HEK293 (cell line): ENCODE data around the gene ADD1.

Experiments used
- KLF16 ChIP-seq: fragments of 450-650 bp; formaldehyde crosslinking; IDR thresholded peaks from 2 replicates; pipeline ENCODE4 v1.5.1; 2017; ENCODE audit warnings: missing biosample characterization, missing genetic modification characterization
- ZBTB1 ChIP-seq: fragments of 450-650 bp; formaldehyde crosslinking; IDR thresholded peaks from 2 replicates; pipeline ENCODE4 v1.5.1; 2016; ENCODE audit warnings: missing biosample characterization, missing genetic modification characterization
- ZBTB8A ChIP-seq: fragments of 450-650 bp; formaldehyde crosslinking; IDR thresholded peaks from 2 replicates; pipeline ENCODE4 v1.5.1; 2016; ENCODE audit warnings: missing biosample characterization, missing genetic modification characterization
- ZNF16 ChIP-seq: fragments of 450-650 bp; formaldehyde crosslinking; IDR thresholded peaks from 2 replicates; pipeline ENCODE4 v1.5.1; 2016; ENCODE audit warnings: low read depth, missing biosample characterization, missing genetic modification characterization
- ZNF302 ChIP-seq: fragments of 450-650 bp; formaldehyde crosslinking; IDR thresholded peaks from 2 replicates; pipeline ENCODE4 v1.5.1; 2016; ENCODE audit warnings: missing biosample characterization, missing genetic modification characterization, low read depth
- ZNF654 ChIP-seq: fragments of 450-650 bp; formaldehyde crosslinking; IDR thresholded peaks from 2 replicates; pipeline ENCODE4 v1.5.1; 2016; ENCODE audit warnings: low read depth, missing biosample characterization, missing genetic modification characterization
- ZNF837 ChIP-seq: fragments of 450-650 bp; formaldehyde crosslinking; IDR thresholded peaks from 2 replicates; pipeline ENCODE4 v1.5.1; 2016; ENCODE audit warnings: missing biosample characterization, missing genetic modification characterization
- ZSCAN16 ChIP-seq: fragments of 450-650 bp; formaldehyde crosslinking; IDR thresholded peaks from 2 replicates; pipeline ENCODE4 v1.5.1; 2016; ENCODE audit warnings: missing biosample characterization, missing genetic modification characterization
- TF ChIP-seq, protein P1 (sequence below): fragments of 450-650 bp; formaldehyde crosslinking; IDR thresholded peaks from 2 replicates; pipeline ENCODE4 v1.5.1; 2016; ENCODE audit warnings: missing biosample characterization, missing genetic modification characterization
- TF ChIP-seq, protein P2 (sequence below): fragments of 450-650 bp; formaldehyde crosslinking; IDR thresholded peaks from 2 replicates; pipeline ENCODE4 v1.5.1; 2016; ENCODE audit warnings: missing biosample characterization, missing genetic modification characterization
- TF ChIP-seq, protein P3 (sequence below): fragments of 450-650 bp; formaldehyde crosslinking; IDR thresholded peaks from 2 replicates; pipeline ENCODE4 v1.5.1; 2017; ENCODE audit warnings: missing biosample characterization, missing genetic modification characterization
- TF ChIP-seq, protein P4 (sequence below): fragments of 450-650 bp; formaldehyde crosslinking; IDR thresholded peaks from 2 replicates; pipeline ENCODE4 v1.5.1; 2016; ENCODE audit warnings: missing biosample characterization, missing genetic modification characterization
- TF ChIP-seq, protein P5 (sequence below): IDR thresholded peaks from 2 replicates; pipeline ENCODE4 v1.6.1; 2011; ENCODE audit warnings: mild to moderate bottlenecking, low read depth, low read length, borderline replicate concordance

DNA sequence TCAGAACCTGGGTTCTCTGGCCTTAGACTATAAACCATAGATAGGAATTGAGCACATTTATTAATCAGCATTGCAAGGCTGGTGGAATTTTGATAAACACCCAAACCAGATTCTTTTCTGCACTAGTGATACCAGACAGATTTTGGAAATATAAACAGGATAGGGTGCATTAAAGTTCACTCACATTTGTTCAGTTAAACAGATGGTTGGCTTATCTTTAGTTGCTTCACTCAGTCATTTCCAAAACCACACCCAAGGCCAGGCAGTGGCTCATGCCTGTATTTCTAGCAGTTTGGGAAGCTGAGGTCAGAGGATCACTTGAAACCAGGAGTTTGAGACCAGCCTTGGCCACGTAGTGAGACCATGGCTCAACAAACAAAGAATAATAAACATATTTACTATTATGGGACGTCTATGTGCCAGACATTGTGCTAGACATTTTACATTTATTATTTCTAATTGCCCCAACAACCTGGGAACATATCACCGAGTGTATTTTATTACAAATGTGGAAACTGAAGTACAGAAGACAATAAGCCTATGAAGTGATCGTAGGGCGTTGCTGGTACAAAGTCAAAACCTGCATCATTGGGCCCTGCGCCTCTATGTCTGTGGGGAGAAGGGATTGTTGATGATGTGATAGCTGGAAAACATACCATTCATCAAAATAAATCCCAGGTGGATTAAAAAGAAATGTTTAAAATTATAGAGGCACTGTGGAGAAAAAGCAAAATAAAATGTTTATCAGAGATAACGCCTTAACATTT, 15.0 kb downstream of the ADD1 start:
- no peak for TF ChIP-seq KLF16 (tag by site-specific recombination)
- no peak for TF ChIP-seq ZNF654 (tag by site-specific recombination)
- TF ChIP-seq, protein P1, sequence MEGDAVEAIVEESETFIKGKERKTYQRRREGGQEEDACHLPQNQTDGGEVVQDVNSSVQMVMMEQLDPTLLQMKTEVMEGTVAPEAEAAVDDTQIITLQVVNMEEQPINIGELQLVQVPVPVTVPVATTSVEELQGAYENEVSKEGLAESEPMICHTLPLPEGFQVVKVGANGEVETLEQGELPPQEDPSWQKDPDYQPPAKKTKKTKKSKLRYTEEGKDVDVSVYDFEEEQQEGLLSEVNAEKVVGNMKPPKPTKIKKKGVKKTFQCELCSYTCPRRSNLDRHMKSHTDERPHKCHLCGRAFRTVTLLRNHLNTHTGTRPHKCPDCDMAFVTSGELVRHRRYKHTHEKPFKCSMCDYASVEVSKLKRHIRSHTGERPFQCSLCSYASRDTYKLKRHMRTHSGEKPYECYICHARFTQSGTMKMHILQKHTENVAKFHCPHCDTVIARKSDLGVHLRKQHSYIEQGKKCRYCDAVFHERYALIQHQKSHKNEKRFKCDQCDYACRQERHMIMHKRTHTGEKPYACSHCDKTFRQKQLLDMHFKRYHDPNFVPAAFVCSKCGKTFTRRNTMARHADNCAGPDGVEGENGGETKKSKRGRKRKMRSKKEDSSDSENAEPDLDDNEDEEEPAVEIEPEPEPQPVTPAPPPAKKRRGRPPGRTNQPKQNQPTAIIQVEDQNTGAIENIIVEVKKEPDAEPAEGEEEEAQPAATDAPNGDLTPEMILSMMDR (tag by site-specific recombination): no peak
- no peak for TF ChIP-seq ZNF302 (tag by site-specific recombination)
- no peak for TF ChIP-seq ZNF16 (tag by site-specific recombination)
- TF ChIP-seq, protein P2, sequence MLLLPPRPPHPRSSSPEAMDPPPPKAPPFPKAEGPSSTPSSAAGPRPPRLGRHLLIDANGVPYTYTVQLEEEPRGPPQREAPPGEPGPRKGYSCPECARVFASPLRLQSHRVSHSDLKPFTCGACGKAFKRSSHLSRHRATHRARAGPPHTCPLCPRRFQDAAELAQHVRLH (tag by site-specific recombination): no peak
- TF ChIP-seq, protein P3, sequence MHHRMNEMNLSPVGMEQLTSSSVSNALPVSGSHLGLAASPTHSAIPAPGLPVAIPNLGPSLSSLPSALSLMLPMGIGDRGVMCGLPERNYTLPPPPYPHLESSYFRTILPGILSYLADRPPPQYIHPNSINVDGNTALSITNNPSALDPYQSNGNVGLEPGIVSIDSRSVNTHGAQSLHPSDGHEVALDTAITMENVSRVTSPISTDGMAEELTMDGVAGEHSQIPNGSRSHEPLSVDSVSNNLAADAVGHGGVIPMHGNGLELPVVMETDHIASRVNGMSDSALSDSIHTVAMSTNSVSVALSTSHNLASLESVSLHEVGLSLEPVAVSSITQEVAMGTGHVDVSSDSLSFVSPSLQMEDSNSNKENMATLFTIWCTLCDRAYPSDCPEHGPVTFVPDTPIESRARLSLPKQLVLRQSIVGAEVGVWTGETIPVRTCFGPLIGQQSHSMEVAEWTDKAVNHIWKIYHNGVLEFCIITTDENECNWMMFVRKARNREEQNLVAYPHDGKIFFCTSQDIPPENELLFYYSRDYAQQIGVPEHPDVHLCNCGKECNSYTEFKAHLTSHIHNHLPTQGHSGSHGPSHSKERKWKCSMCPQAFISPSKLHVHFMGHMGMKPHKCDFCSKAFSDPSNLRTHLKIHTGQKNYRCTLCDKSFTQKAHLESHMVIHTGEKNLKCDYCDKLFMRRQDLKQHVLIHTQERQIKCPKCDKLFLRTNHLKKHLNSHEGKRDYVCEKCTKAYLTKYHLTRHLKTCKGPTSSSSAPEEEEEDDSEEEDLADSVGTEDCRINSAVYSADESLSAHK (tag by site-specific recombination): no peak
- TF ChIP-seq ZSCAN16 (tag by site-specific recombination): no peak
- TF ChIP-seq ZBTB1 (tag by site-specific recombination): no peak
- TF ChIP-seq ZBTB8A (tag by site-specific recombination): no peak
- TF ChIP-seq ZNF837 (tag by site-specific recombination): no peak
- TF ChIP-seq, protein P4, sequence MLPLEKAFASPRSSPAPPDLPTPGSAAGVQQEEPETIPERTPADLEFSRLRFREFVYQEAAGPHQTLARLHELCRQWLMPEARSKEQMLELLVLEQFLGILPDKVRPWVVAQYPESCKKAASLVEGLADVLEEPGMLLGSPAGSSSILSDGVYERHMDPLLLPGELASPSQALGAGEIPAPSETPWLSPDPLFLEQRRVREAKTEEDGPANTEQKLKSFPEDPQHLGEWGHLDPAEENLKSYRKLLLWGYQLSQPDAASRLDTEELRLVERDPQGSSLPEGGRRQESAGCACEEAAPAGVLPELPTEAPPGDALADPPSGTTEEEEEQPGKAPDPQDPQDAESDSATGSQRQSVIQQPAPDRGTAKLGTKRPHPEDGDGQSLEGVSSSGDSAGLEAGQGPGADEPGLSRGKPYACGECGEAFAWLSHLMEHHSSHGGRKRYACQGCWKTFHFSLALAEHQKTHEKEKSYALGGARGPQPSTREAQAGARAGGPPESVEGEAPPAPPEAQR (tag by site-specific recombination): no peak
- TF ChIP-seq, protein P5, sequence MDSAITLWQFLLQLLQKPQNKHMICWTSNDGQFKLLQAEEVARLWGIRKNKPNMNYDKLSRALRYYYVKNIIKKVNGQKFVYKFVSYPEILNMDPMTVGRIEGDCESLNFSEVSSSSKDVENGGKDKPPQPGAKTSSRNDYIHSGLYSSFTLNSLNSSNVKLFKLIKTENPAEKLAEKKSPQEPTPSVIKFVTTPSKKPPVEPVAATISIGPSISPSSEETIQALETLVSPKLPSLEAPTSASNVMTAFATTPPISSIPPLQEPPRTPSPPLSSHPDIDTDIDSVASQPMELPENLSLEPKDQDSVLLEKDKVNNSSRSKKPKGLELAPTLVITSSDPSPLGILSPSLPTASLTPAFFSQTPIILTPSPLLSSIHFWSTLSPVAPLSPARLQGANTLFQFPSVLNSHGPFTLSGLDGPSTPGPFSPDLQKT: no peak
